ENCODE measurements around the gene EXD3. TPM values are rescaled to one million over a fixed set of nuclear protein-coding genes. Genes with fewer than 3 reads are reported as not detected.

EXD3 gene
- total and polyA plus RNA-seq, 2 experiments from 2014 or later: 32.3 to 72.1 TPM

DNA sequence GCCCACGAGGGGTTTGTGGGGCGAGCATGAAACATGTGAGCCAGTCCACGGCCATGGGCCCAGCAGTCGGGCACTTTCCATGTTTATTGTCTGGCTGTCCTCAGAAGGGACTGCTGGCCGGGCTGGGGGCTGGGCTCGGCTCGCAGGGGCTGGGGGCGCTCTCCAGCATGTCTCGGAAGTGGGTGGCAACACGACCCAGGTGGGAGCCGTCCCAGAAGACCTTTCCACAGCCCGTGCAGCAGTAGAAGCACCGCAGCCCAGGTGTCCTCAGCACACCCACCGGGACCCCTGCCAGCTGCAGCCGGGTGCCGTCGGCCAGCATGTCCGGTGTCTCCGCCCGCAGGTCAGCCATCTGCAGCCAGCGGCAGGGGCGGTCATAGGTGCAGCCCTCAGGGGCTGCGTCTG lies 116.1 kb downstream of the EXD3 start:
- Histone ChIP-seq H3K9me3 (ENCODE audit: low read depth) (no peaks in the 10 kb centered on the region), H3K27me3 (peaks cover 10% of the 10 kb centered on the region), H3K27ac (no peak overlapping the region), H3K36me3 (no peaks in the 10 kb centered on the region), H3K4me3 (no peak overlapping the region), H3K4me1 (ENCODE audit: low read depth) (peaks cover 6% of the 10 kb centered on the region)
- no peak for TF ChIP-seq CTCF (IDR thresholded peaks at IDR 0.05; ENCODE audit: low read depth, low read length)
- no peak for DNase-seq (ENCODE audit: low read depth in 1 of 2, low spot score in 1 of 2)

- no peaks in the 10 kb centered on the region for H3K36me3 ChIP-seq
- no peaks in the 10 kb centered on the region for H3K9me3 ChIP-seq (ENCODE audit: low read depth)
- H3K27ac ChIP-seq: no peak overlapping the region
- DNase-seq (ENCODE audit: low read depth in 1 of 2, low spot score in 1 of 2): peak in 1 of 2 donors; percentile 0
- peaks cover 10% of the 10 kb centered on the region for H3K27me3 ChIP-seq
- H3K4me1 ChIP-seq (ENCODE audit: low read depth): peaks cover 6% of the 10 kb centered on the region
- no peak overlapping the region for H3K4me3 ChIP-seq
- TF ChIP-seq CTCF (IDR thresholded peaks at IDR 0.05; ENCODE audit: low read depth, low read length): no peak
Measured at GRCh38 chr9:137306066-137306849, 116.7 kb downstream of the EXD3 start.

DNA sequence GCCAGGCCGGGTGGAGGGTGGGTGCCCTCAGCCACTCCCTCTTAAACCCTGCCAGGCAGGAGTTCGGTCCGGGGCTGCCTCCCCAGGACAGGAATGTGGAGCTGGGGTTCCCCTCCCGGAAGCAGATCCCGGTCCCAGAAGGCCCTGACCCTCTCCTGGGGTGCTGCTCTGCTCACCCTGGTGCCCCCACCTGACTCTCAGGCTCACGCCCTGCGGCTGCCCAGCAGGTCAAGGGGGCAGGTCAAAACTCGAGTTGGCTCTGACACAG lies 117.2 kb downstream of the EXD3 start:
- no peak for DNase-seq (ENCODE audit: low read depth in 1 of 2, low spot score in 1 of 2)
- H3K36me3 ChIP-seq: no peaks in the 10 kb centered on the region
- H3K27me3 ChIP-seq: peaks cover 10% of the 10 kb centered on the region
- H3K4me1 ChIP-seq (ENCODE audit: low read depth): peaks cover 6% of the 10 kb centered on the region
- H3K27ac ChIP-seq: no peak overlapping the region
- TF ChIP-seq CTCF (IDR thresholded peaks at IDR 0.05; ENCODE audit: low read depth, low read length): no peak
- H3K4me3 ChIP-seq: no peak overlapping the region
- H3K9me3 ChIP-seq (ENCODE audit: low read depth): no peaks in the 10 kb centered on the region

DNA sequence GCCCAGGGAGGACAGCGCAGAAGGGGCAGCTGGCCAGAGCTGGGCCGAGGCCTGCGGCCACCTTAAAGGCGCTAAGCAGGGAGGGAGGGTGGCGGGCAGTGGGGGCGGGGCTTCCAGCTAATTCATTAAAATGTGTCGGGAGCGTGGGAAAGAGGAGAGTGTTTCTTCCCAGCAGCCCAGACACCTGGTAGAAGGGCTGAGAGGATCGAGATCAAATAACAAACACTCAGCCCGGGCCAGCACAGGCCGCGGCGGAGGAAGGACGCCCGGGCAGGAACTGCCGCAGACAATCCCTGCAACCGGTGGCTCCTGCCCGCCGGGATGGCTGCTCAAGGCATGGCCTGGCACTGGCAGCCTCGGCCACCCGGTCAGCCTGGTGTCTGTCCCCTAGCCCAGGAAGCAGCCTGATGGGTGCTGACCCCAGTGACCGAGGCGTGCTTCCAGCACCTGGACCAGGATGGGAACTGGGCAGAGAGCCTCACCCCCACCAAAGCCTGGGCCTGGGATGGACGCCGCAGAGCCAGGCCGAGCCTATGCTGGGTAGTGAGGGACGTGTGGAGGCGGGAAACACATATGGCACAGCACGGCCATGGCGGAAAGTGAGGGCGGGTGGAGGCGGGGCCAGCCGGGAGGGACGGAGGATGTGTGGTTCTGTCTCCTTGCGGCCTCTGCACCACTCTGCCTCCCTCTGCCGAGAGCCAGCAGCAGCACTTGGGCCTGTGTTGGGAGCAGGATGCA lies 117.7 kb downstream of the EXD3 start:
- H3K27ac ChIP-seq: no peak overlapping the region
- H3K4me3 ChIP-seq: no peak overlapping the region
- peaks cover 8% of the 10 kb centered on the region for H3K4me1 ChIP-seq (ENCODE audit: low read depth)
- TF ChIP-seq CTCF (IDR thresholded peaks at IDR 0.05; ENCODE audit: low read depth, low read length): peak; percentile 13
- H3K9me3 ChIP-seq (ENCODE audit: low read depth): no peaks in the 10 kb centered on the region
- H3K36me3 ChIP-seq: no peaks in the 10 kb centered on the region
- peak; percentile 50 to 59 for DNase-seq (ENCODE audit: low read depth in 1 of 2, low spot score in 1 of 2)
- H3K27me3 ChIP-seq: peaks cover 10% of the 10 kb centered on the region

- Histone ChIP-seq H3K4me1 (ENCODE audit: low read depth) (peaks cover 15% of the 10 kb centered on the region), H3K36me3 (no peaks in the 10 kb centered on the region), H3K9me3 (ENCODE audit: low read depth) (no peaks in the 10 kb centered on the region), H3K27ac (no peak overlapping the region), H3K4me3 (no peak overlapping the region), H3K27me3 (peaks cover 10% of the 10 kb centered on the region)
- peak; percentile 20 for TF ChIP-seq CTCF (IDR thresholded peaks at IDR 0.05; ENCODE audit: low read depth, low read length)
- peak in 1 of 2 donors; percentile 40 for DNase-seq (ENCODE audit: low read depth in 1 of 2, low spot score in 1 of 2)
Measured at GRCh38 chr9:137304383-137305059, 118.4 kb downstream of the EXD3 start.

Data from cardiac muscle cell (in vitro differentiated cells and primary cell).